Measurements from ENCODE around the gene PRSS16.

PRSS16 gene

DNA sequence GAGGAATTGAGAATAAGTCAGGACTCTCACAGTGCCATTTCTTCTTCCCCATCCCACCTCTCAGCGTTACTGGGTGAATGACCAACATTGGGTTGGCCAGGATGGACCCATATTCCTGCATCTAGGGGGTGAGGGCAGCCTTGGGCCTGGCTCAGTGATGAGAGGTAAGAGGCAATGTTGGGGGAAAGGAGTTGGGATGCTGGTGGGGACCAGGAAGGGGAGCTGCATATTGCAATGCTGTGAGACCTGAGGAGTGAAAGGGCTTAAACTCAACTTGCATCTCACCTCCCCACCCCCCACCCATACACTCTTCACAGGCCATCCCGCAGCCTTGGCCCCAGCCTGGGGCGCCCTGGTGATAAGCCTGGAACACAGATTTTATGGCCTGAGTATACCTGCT, 1.3 kb downstream of the PRSS16 start:
- Histone ChIP-seq H3K4me3 (ENCODE audit: low read length, poor library complexity, severe bottlenecking) (no peak overlapping the region), H3F3A (ENCODE audit: low read depth) (no peaks in the 10 kb centered on the region), H4K20me1 (ENCODE audit: insufficient read depth, low read length, poor library complexity, severe bottlenecking) (no peaks in the 10 kb centered on the region), H3K4me1 (ENCODE audit: insufficient read depth, low read length, poor library complexity, severe bottlenecking) (no peaks in the 10 kb centered on the region), H3K27me3 (ENCODE audit: insufficient read depth, low read length, poor library complexity, severe bottlenecking) (no peaks in the 10 kb centered on the region), H3K79me2 (ENCODE audit: insufficient read depth, low read length) (no peaks in the 10 kb centered on the region), H3K9me2 (replicated peaks; ENCODE audit: low read depth, low read length) (no peaks in the 10 kb centered on the region), H3K9me3 (ENCODE audit: insufficient read depth, low read depth, low read length) (no peaks in the 10 kb centered on the region), H3K4me2 (ENCODE audit: low read depth, low read length, poor library complexity, severe bottlenecking) (no peak overlapping the region), H3K9ac (ENCODE audit: low read depth, low read length, poor library complexity, severe bottlenecking) (no peak overlapping the region), H3K36me3 (ENCODE audit: insufficient read depth, low read length) (no peaks in the 10 kb centered on the region), H2AFZ (ENCODE audit: low read length) (no peak overlapping the region)
- no peak for TF ChIP-seq EZH2phosphoT487 (IDR thresholded peaks at IDR 0.05; ENCODE audit: borderline replicate concordance)
- TF ChIP-seq CTCF (conservative IDR thresholded peaks at IDR 0.05; ENCODE audit: low read length): no peak

GRCh38 chr6:27250277-27251111, 3.0 kb downstream of the PRSS16 start:
- H3K79me2 ChIP-seq (ENCODE audit: insufficient read depth, low read length): no peaks in the 10 kb centered on the region
- H4K20me1 ChIP-seq (ENCODE audit: insufficient read depth, low read length, poor library complexity, severe bottlenecking): no peaks in the 10 kb centered on the region
- no peaks in the 10 kb centered on the region for H3K9me3 ChIP-seq (ENCODE audit: insufficient read depth, low read depth, low read length)
- no peaks in the 10 kb centered on the region for H3F3A ChIP-seq (ENCODE audit: low read depth)
- no peaks in the 10 kb centered on the region for H3K27me3 ChIP-seq (ENCODE audit: insufficient read depth, low read length, poor library complexity, severe bottlenecking)
- no peak overlapping the region for H3K4me3 ChIP-seq (ENCODE audit: low read length, poor library complexity, severe bottlenecking)
- no peaks in the 10 kb centered on the region for H3K4me1 ChIP-seq (ENCODE audit: insufficient read depth, low read length, poor library complexity, severe bottlenecking)
- H3K4me2 ChIP-seq (ENCODE audit: low read depth, low read length, poor library complexity, severe bottlenecking): no peak overlapping the region
- H2AFZ ChIP-seq (ENCODE audit: low read length): no peak overlapping the region
- H3K36me3 ChIP-seq (ENCODE audit: insufficient read depth, low read length): no peaks in the 10 kb centered on the region
- H3K9me2 ChIP-seq (replicated peaks; ENCODE audit: low read depth, low read length): no peaks in the 10 kb centered on the region
- TF ChIP-seq CTCF (conservative IDR thresholded peaks at IDR 0.05; ENCODE audit: low read length) (no peak), EZH2phosphoT487 (IDR thresholded peaks at IDR 0.05; ENCODE audit: borderline replicate concordance) (no peak)
- H3K9ac ChIP-seq (ENCODE audit: low read depth, low read length, poor library complexity, severe bottlenecking): no peak overlapping the region

GRCh38 chr6:27251112-27251605, 3.7 kb downstream of the PRSS16 start:
- Histone ChIP-seq H3K36me3 (ENCODE audit: insufficient read depth, low read length) (no peaks in the 10 kb centered on the region), H3K9me2 (replicated peaks; ENCODE audit: low read depth, low read length) (no peaks in the 10 kb centered on the region), H3K4me1 (ENCODE audit: insufficient read depth, low read length, poor library complexity, severe bottlenecking) (no peaks in the 10 kb centered on the region), H3K9me3 (ENCODE audit: insufficient read depth, low read depth, low read length) (no peaks in the 10 kb centered on the region), H3K4me3 (ENCODE audit: low read length, poor library complexity, severe bottlenecking) (no peak overlapping the region), H3F3A (ENCODE audit: low read depth) (no peaks in the 10 kb centered on the region), H2AFZ (ENCODE audit: low read length) (no peak overlapping the region), H3K79me2 (ENCODE audit: insufficient read depth, low read length) (no peaks in the 10 kb centered on the region), H3K4me2 (ENCODE audit: low read depth, low read length, poor library complexity, severe bottlenecking) (no peak overlapping the region), H3K27me3 (ENCODE audit: insufficient read depth, low read length, poor library complexity, severe bottlenecking) (no peaks in the 10 kb centered on the region), H4K20me1 (ENCODE audit: insufficient read depth, low read length, poor library complexity, severe bottlenecking) (no peaks in the 10 kb centered on the region), H3K9ac (ENCODE audit: low read depth, low read length, poor library complexity, severe bottlenecking) (no peak overlapping the region)
- TF ChIP-seq EZH2phosphoT487 (IDR thresholded peaks at IDR 0.05; ENCODE audit: borderline replicate concordance) (no peak), CTCF (conservative IDR thresholded peaks at IDR 0.05; ENCODE audit: low read length) (no peak)

All from Loucy (cell line).